ENCODE measurements around the gene SLC8A1. TPM values are rescaled to one million over a fixed set of nuclear protein-coding genes. Genes with fewer than 3 reads are reported as not detected.

Gene SLC8A1
- total and polyA plus RNA-seq, 2 donors (not counting 1 experiment from before 2014, with no cell fraction given) = 0.07 to 0.20 TPM

DNA sequence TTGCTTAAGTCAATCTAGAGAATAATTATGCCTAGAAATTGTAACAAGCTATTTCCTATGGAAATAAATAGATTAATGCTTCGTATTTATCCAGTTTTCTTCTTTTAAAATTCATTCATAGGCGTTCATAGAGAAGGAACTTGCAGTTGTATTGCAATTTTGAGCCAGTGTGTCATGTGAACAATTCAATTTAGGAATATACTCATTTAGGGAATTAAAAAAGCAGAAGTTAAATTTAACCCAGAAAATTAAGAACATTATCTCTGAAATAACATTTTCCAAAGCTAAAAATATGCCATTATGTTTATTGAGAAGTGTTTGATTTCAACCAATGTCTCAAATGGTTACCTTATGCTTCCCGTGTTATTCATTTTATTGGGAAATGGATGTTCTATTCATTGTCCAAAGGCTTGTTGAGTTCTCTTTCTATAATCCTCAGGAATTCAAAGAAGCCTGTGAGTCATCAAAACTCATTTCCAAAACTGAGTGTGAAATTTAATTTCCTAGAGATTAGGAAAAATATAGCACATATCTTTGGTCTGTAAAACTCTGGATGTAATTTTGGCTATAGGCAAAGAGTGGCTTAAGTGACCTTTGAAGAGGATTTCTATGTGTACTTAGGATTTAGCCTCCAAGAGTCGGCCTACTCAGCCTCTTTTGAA lies 99.7 kb downstream of the SLC8A1 start:
- Histone ChIP-seq H2AFZ (ENCODE audit: insufficient read depth, low read depth, low read length, poor library complexity, severe bottlenecking) (no peak overlapping the region), H3K9ac (ENCODE audit: low read length) (no peak overlapping the region), H3K36me3 (replicated peaks in 1 of 2; ENCODE audit: control extremely low read depth in 1 of 2, control insufficient read depth in 1 of 2, extremely low read depth in 1 of 2, insufficient read depth in 2 of 2, low read length in 1 of 2) (no peaks in the 10 kb centered on the region), H4K20me1 (ENCODE audit: control insufficient read depth, insufficient read depth, low read length, poor library complexity, severe bottlenecking) (no peaks in the 10 kb centered on the region), H3K4me1 (ENCODE audit: control insufficient read depth in 2 of 2, insufficient read depth in 2 of 2, low read length in 2 of 2) (no peaks in the 10 kb centered on the region), H3K4me3 (ENCODE audit: control extremely low read depth in 1 of 5, extremely low read depth in 1 of 5, insufficient read depth in 1 of 5, low read depth in 2 of 5, low read length in 4 of 5) (no peak overlapping the region), H3K27ac (ENCODE audit: low read length in 2 of 2) (no peak overlapping the region), H3K9me3 (ENCODE audit: control extremely low read depth in 1 of 3, control insufficient read depth in 2 of 3, insufficient read depth in 1 of 3, low read length in 2 of 3) (no peaks in the 10 kb centered on the region), H3K4me2 (replicated peaks; ENCODE audit: low read depth, low read length, poor library complexity, severe bottlenecking) (no peak overlapping the region), H3K79me2 (ENCODE audit: control insufficient read depth, insufficient read depth, low read length) (no peaks in the 10 kb centered on the region), H3K27me3 (replicated peaks in 1 of 4; ENCODE audit: control extremely low read depth in 1 of 4, control insufficient read depth in 3 of 4, insufficient read depth in 4 of 4, low read length in 3 of 4) (no peaks in the 10 kb centered on the region)
- 100% methylated on average over 1 of the region's 4 CpGs for WGBS (ENCODE audit: insufficient coverage)
- no peaks in the 10 kb centered on the region for H3K9me3 Mint-ChIP-seq (ENCODE audit: insufficient read depth)
- TF ChIP-seq EZH2 (IDR thresholded peaks at IDR 0.05; ENCODE audit: borderline replicate concordance, insufficient read depth, low read depth, low read length, poor library complexity, severe bottlenecking) = no peak
- no peak for TF ChIP-seq CTCF (IDR thresholded peaks at IDR 0.05)
- no peaks in the 10 kb centered on the region for H3K27me3 Mint-ChIP-seq
- POLR2A ChIA-PET = no interaction called here
- H3K4me1 Mint-ChIP-seq = no peaks in the 10 kb centered on the region
- ATAC-seq (ENCODE audit: low read depth) (no peak), DNase-seq (no peak)
- CTCF ChIA-PET = no interaction called here
- intact Hi-C loops (cut with micrococcal nuclease) = no loop called here
- H3K27ac Mint-ChIP-seq = no peak overlapping the region
- H3K4me3 Mint-ChIP-seq = no peak overlapping the region

DNA sequence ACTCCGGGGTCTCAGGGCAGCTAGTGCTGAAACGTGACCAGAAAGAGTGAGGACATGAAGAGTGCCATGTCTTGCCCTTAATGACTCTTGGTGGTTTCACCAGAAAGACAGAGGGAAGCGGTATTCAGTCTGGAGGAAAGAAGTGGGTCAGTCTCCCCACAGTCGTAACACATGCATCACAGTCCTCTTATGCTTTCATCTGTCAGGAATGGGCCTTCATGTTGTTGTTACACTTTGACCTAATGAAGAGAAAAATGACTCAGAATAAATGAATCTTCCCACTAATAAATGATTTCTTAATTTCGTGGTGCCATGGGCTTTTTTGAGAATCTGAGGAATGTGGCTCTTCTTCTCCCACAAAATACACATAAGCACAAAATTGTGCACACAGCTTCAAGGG lies 103.2 kb downstream of the SLC8A1 start:
- no peaks in the 10 kb centered on the region for H3K27me3 Mint-ChIP-seq
- H3K4me3 ChIP-seq (ENCODE audit: control extremely low read depth in 1 of 5, extremely low read depth in 1 of 5, insufficient read depth in 1 of 5, low read depth in 2 of 5, low read length in 4 of 5) = no peak overlapping the region
- no peaks in the 10 kb centered on the region for H4K20me1 ChIP-seq (ENCODE audit: control insufficient read depth, insufficient read depth, low read length, poor library complexity, severe bottlenecking)
- 61% methylated on average over 3 of the region's 5 CpGs for WGBS (ENCODE audit: insufficient coverage)
- H3K4me2 ChIP-seq (replicated peaks; ENCODE audit: low read depth, low read length, poor library complexity, severe bottlenecking) = no peak overlapping the region
- ATAC-seq (ENCODE audit: low read depth) = no peak
- no peak overlapping the region for H3K27ac ChIP-seq (ENCODE audit: low read length in 2 of 2)
- no peaks in the 10 kb centered on the region for H3K9me3 ChIP-seq (ENCODE audit: control extremely low read depth in 1 of 3, control insufficient read depth in 2 of 3, insufficient read depth in 1 of 3, low read length in 2 of 3)
- H3K79me2 ChIP-seq (ENCODE audit: control insufficient read depth, insufficient read depth, low read length) = no peaks in the 10 kb centered on the region
- no peaks in the 10 kb centered on the region for H3K27me3 ChIP-seq (replicated peaks in 1 of 4; ENCODE audit: control extremely low read depth in 1 of 4, control insufficient read depth in 3 of 4, insufficient read depth in 4 of 4, low read length in 3 of 4)
- no peak overlapping the region for H2AFZ ChIP-seq (ENCODE audit: insufficient read depth, low read depth, low read length, poor library complexity, severe bottlenecking)
- ChIA-PET POLR2A (no interaction called here), CTCF (no interaction called here)
- no peaks in the 10 kb centered on the region for H3K9me3 Mint-ChIP-seq (ENCODE audit: insufficient read depth)
- H3K4me3 Mint-ChIP-seq = no peak overlapping the region
- no peaks in the 10 kb centered on the region for H3K4me1 ChIP-seq (ENCODE audit: control insufficient read depth in 2 of 2, insufficient read depth in 2 of 2, low read length in 2 of 2)
- no peaks in the 10 kb centered on the region for H3K36me3 ChIP-seq (replicated peaks in 1 of 2; ENCODE audit: control extremely low read depth in 1 of 2, control insufficient read depth in 1 of 2, extremely low read depth in 1 of 2, insufficient read depth in 2 of 2, low read length in 1 of 2)
- intact Hi-C loops (cut with micrococcal nuclease) = no loop called here
- no peak for DNase-seq
- no peak for TF ChIP-seq EZH2 (IDR thresholded peaks at IDR 0.05; ENCODE audit: borderline replicate concordance, insufficient read depth, low read depth, low read length, poor library complexity, severe bottlenecking)
- TF ChIP-seq CTCF (IDR thresholded peaks at IDR 0.05) = no peak
- no peak overlapping the region for H3K27ac Mint-ChIP-seq
- H3K4me1 Mint-ChIP-seq = no peaks in the 10 kb centered on the region
- H3K9ac ChIP-seq (ENCODE audit: low read length) = no peak overlapping the region

Measured in B cell (primary cell).